Measurements from ENCODE around the gene NPAT. TPM values are rescaled to one million over a fixed set of nuclear protein-coding genes. Genes with fewer than 3 reads are reported as not detected.
"Not testable (repeated sequence)": the region's sequence is repeated elsewhere in the genome, so short reads cannot be mapped to it uniquely, and the experiment has no call there.

The NPAT gene
- total RNA-seq, 2 experiments from 2014 or later, result 25.4 to 28.9 TPM

DNA sequence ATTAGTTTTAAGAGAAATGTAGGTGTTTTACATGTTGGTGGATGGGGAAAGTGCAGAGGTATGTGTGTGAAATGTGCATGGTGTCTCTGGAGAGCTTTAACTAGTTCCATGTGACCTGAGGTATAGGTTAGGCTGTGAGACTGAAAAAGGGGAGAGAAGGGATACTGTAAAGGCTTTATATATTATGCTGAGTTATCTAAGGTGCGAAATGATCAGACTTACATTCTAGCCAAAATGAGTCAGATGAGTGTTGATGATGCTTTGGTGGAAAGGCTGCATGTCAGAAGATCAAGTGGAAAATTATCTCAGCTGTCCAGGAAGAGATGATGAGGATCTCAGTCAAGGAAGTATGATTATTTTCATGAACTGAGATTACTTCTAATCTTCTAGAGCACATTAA, 85.2 kb downstream of the NPAT start:
- ChIA-PET CTCF (no interaction called here), POLR2A (no interaction called here)
- DNase-seq, result no peak
- peaks cover 21% of the 10 kb centered on the region for H3K4me1 Mint-ChIP-seq (ENCODE audit: low read depth)
- no peaks in the 10 kb centered on the region for H3K9me3 Mint-ChIP-seq
- H3K4me3 Mint-ChIP-seq, result no peak overlapping the region
- TF ChIP-seq, protein P1, sequence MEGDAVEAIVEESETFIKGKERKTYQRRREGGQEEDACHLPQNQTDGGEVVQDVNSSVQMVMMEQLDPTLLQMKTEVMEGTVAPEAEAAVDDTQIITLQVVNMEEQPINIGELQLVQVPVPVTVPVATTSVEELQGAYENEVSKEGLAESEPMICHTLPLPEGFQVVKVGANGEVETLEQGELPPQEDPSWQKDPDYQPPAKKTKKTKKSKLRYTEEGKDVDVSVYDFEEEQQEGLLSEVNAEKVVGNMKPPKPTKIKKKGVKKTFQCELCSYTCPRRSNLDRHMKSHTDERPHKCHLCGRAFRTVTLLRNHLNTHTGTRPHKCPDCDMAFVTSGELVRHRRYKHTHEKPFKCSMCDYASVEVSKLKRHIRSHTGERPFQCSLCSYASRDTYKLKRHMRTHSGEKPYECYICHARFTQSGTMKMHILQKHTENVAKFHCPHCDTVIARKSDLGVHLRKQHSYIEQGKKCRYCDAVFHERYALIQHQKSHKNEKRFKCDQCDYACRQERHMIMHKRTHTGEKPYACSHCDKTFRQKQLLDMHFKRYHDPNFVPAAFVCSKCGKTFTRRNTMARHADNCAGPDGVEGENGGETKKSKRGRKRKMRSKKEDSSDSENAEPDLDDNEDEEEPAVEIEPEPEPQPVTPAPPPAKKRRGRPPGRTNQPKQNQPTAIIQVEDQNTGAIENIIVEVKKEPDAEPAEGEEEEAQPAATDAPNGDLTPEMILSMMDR (IDR thresholded peaks at IDR 0.05), result no peak
- peaks cover 78% of the 10 kb centered on the region for H3K36me3 Mint-ChIP-seq (ENCODE audit: low read depth)
- no peak overlapping the region for H3K4me3 ChIP-seq (ENCODE audit: low read length)
- no peaks in the 10 kb centered on the region for H3K4me1 ChIP-seq (ENCODE audit: insufficient read depth, low read length)
- H3K27me3 Mint-ChIP-seq, result no peaks in the 10 kb centered on the region
- no peaks in the 10 kb centered on the region for H3K9me3 ChIP-seq (ENCODE audit: control insufficient read depth in 1 of 2, insufficient read depth in 1 of 2, low read length in 2 of 2)
- peaks cover 69% of the 10 kb centered on the region for H3K36me3 ChIP-seq (ENCODE audit: insufficient read depth, low read length)
- no peaks in the 10 kb centered on the region for H3K27me3 ChIP-seq (ENCODE audit: control insufficient read depth in 1 of 2, insufficient read depth in 2 of 2, low read length in 2 of 2)
- intact Hi-C loops (cut with DNase I, micrococcal nuclease), result loop anchor here in 1 of 2 experiments (5.0 kb wide), 1 partner anchor 510 kb away; no protein-coding TSS in a partner anchor
- no peak for ATAC-seq (ENCODE audit: poor library complexity)
- no peak overlapping the region for H3K27ac ChIP-seq (ENCODE audit: low read depth in 1 of 2, low read length in 2 of 2)
- H3K27ac Mint-ChIP-seq, result peak overlapping the region; percentile 40

DNA sequence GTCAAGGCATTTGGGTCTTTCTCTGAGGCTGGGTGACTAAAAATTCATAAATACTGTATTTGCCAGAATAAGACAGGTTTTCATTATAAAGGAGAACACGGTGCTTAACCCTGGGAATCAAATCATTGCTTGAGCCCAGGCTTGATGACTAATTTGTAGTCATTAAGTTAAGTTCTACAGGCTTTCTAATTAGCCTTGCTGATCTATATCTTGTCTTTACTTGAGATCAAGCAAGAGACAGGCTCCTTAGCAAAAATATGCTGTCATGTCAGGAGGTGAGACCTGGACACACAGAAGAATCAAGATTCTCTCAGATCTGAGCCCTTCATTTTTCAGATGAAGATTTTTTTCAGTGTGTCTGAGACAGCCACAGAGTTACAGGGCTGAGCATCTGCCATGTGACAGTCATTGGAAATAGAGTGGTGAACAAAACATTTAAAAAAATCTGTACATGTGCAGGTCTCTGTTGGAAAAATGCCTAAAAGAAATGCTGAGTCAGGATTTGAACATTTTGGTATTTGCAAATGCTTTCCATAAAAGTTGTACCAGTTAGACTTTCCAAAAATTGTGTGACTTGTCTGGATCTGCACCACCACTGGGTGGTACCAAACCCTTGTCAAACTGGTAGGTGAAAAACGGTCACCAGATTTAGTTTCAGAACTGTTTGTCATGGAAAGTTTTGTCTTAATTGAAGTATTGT, 86.4 kb downstream of the NPAT start:
- H3K4me3 Mint-ChIP-seq, result no peak overlapping the region
- Histone ChIP-seq H3K36me3 (ENCODE audit: insufficient read depth, low read length) (peaks cover 62% of the 10 kb centered on the region), H3K4me3 (ENCODE audit: low read length) (no peak overlapping the region), H3K4me1 (ENCODE audit: insufficient read depth, low read length) (no peaks in the 10 kb centered on the region), H3K9me3 (ENCODE audit: control insufficient read depth in 1 of 2, insufficient read depth in 1 of 2, low read length in 2 of 2) (no peaks in the 10 kb centered on the region), H3K27ac (ENCODE audit: low read depth in 1 of 2, low read length in 2 of 2) (no peak overlapping the region), H3K27me3 (ENCODE audit: control insufficient read depth in 1 of 2, insufficient read depth in 2 of 2, low read length in 2 of 2) (no peaks in the 10 kb centered on the region)
- no peaks in the 10 kb centered on the region for H3K9me3 Mint-ChIP-seq
- no peaks in the 10 kb centered on the region for H3K27me3 Mint-ChIP-seq
- intact Hi-C loops (cut with DNase I, micrococcal nuclease), result loop anchor here (1.0 to 5.0 kb wide), 2 partner anchors 511 to 512 kb away; no protein-coding TSS in a partner anchor
- TF ChIP-seq, protein P1 (IDR thresholded peaks at IDR 0.05), result peak; percentile 23
- H3K4me1 Mint-ChIP-seq (ENCODE audit: low read depth), result peaks cover 21% of the 10 kb centered on the region
- H3K27ac Mint-ChIP-seq, result peak overlapping the region; percentile 40
- H3K36me3 Mint-ChIP-seq (ENCODE audit: low read depth), result peaks cover 71% of the 10 kb centered on the region
- POLR2A ChIA-PET, result no interaction called here
- DNase-seq (peak in 5 of 14 experiments; percentile 7 to 53 (median 35)), ATAC-seq (ENCODE audit: poor library complexity) (peak; percentile 66)
- CTCF ChIA-PET, result interaction anchor here (0.7 kb wide), 1 partner anchor 10 kb away, joined by 3 read pairs; no protein-coding TSS in a partner anchor

DNA sequence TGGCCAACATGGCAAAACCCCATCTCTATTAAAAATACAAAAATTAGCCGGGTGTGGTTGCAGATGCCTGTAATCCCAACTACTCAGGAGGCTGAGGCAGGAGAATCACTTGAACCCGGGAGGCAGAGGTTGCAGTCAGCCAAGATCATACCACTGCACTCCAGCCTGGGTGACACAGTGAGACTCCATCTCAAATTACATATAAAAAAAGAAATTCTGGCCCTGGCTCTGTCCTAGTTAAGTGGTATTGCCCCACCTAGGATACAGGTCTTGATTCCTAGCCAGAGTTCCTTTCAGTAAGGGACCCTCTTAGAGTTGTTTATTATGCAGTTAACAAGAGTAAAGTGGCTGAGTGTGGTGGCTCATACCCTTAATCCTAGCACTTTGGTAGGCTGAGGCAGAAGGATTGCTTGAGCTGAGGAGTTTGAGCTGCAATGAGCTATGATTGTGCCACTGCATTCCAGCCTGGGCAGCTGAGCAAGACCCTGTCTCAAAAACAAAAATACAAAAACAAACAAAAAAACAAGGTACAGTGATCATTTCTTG, 89.4 kb downstream of the NPAT start:
- H3K27me3 Mint-ChIP-seq; H3K4me1 ChIP-seq (ENCODE audit: insufficient read depth, low read length); DNase-seq; H3K27ac ChIP-seq (ENCODE audit: low read depth in 1 of 2, low read length in 2 of 2); CTCF ChIA-PET; H3K4me3 Mint-ChIP-seq; H3K9me3 Mint-ChIP-seq; intact Hi-C loops (cut with DNase I, micrococcal nuclease); H3K27me3 ChIP-seq (ENCODE audit: control insufficient read depth in 1 of 2, insufficient read depth in 2 of 2, low read length in 2 of 2); H3K4me3 ChIP-seq (ENCODE audit: low read length); H3K9me3 ChIP-seq (ENCODE audit: control insufficient read depth in 1 of 2, insufficient read depth in 1 of 2, low read length in 2 of 2); ATAC-seq (ENCODE audit: poor library complexity): not testable (repeated sequence)
- Mint-ChIP-seq H3K27ac (peak overlapping the region; percentile 75), H3K36me3 (ENCODE audit: low read depth) (peaks cover 68% of the 10 kb centered on the region), H3K4me1 (ENCODE audit: low read depth) (peaks cover 25% of the 10 kb centered on the region)
- peaks cover 41% of the 10 kb centered on the region for H3K36me3 ChIP-seq (ENCODE audit: insufficient read depth, low read length)
- POLR2A ChIA-PET, result interaction anchor here (2.1 kb wide), 1 partner anchor 10 kb away, joined by 6 read pairs; no protein-coding TSS in a partner anchor

Measured in CD4-positive, alpha-beta T cell (primary cell).